Parathyroid adenoma (tissue), 2 donors: ENCODE data around the gene USP31.
"Not testable (repeated sequence)": the region's sequence is repeated elsewhere in the genome, so short reads cannot be mapped to it uniquely, and the experiment has no call there.

Experiments
- H2AFZ ChIP-seq: fragments of 300-600 bp; sonication (generic); one replicate; pipeline ENCODE4 v1.7.0; 2017; ENCODE audit warnings: antibody characterized with exemption, mild to moderate bottlenecking
- H3K27ac ChIP-seq: fragments of 300-600 bp; sonication (generic); one replicate; pipeline ENCODE4 v1.7.0; 2017
- H3K27me3 ChIP-seq: fragments of 300-600 bp; sonication (generic); one replicate; pipeline ENCODE4 v1.7.0; 2017; ENCODE audit warnings: low read length; ENCODE audit not compliant: control insufficient read depth, insufficient read depth
- H3K36me3 ChIP-seq: fragments of 300-600 bp; sonication (generic); one replicate; pipeline ENCODE4 v1.7.0; 2017; ENCODE audit warnings: low read length; ENCODE audit not compliant: control insufficient read depth, insufficient read depth
- H3K4me1 ChIP-seq: fragments of 300-600 bp; sonication (generic); one replicate; pipeline ENCODE4 v1.7.0; 2017; ENCODE audit warnings: control low read depth
- H3K4me2 ChIP-seq: fragments of 300-600 bp; sonication (generic); one replicate; pipeline ENCODE4 v1.7.0; 2017; ENCODE audit warnings: low read length
- H3K4me3 ChIP-seq: fragments of 300-600 bp; sonication (generic); one replicate; pipeline ENCODE4 v1.7.0; 2017; ENCODE audit warnings: low read depth, low read length
- H3K79me2 ChIP-seq: fragments of 300-600 bp; sonication (generic); one replicate; pipeline ENCODE4 v1.7.0; 2017; ENCODE audit warnings: control low read depth
- H3K9ac ChIP-seq: fragments of 300-600 bp; sonication (generic); one replicate; pipeline ENCODE4 v1.7.0; 2017; ENCODE audit warnings: mild to moderate bottlenecking
- H3K9me3 ChIP-seq: fragments of 300-600 bp; sonication (generic); one replicate; pipeline ENCODE4 v1.7.0; 2017; ENCODE audit warnings: low read length; ENCODE audit not compliant: control insufficient read depth
- CTCF ChIP-seq: fragments of 300-600 bp; sonication (generic); IDR thresholded peaks from one replicate; pipeline ENCODE4 v1.7.0; 2017; ENCODE audit warnings: antibody characterized with exemption, mild to moderate bottlenecking
- donor health status: primary hyperparathyroidism.

The USP31 gene

DNA sequence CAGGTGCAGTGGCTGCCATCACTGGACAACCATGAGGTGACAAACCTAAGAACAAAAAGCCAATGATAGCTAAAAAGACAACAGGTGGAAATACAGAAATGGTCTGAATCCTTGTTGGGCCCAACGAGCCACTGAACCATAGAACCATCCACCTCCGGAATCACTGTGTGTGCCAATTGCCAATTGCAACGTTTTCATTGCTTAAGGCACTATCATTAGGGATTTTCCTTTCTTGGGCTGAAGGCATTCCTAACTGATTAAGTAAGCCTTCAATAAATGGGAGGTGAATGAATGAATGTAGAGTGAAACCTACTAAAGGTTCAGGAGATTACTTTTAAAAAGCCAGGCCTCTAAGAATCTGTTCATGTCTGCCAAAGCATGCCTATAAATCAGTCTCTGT is 3.6 kb downstream of the USP31 start:
- no peak overlapping the region for H2AFZ ChIP-seq
- no peaks in the 10 kb centered on the region for H3K27me3 ChIP-seq
- H3K4me3 ChIP-seq: no peak overlapping the region
- H3K9ac ChIP-seq: no peak overlapping the region
- no peak for TF ChIP-seq CTCF
- H3K36me3 ChIP-seq: no peaks in the 10 kb centered on the region
- H3K4me2 ChIP-seq: no peak overlapping the region
- no peaks in the 10 kb centered on the region for H3K9me3 ChIP-seq
- no peak overlapping the region for H3K27ac ChIP-seq
- peaks cover 31% of the 10 kb centered on the region for H3K79me2 ChIP-seq
- peaks cover 11% of the 10 kb centered on the region for H3K4me1 ChIP-seq

DNA sequence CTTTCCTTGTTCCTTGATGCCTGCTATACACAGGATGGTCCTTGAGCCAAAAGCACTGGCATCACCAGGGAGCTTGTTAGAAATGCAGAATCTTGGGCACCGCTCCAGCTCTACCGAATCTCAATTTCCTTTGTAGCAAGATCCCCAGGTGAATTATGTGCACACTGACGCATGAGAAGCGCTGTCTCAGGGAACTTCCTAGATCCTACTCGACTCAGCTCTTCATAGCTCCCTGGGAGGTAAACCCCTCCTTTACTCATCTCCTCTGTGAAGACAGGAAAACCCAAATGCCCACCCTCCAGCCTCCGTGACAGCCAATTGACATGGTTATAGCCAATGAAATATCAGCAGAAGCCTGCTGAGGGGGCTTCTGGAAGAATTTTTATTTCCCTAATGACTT is 4.1 kb downstream of the USP31 start:
- no peak overlapping the region for H3K9ac ChIP-seq
- H3K9me3 ChIP-seq: no peaks in the 10 kb centered on the region
- H2AFZ ChIP-seq: no peak overlapping the region
- no peak overlapping the region for H3K4me3 ChIP-seq
- H3K4me1 ChIP-seq: peaks cover 11% of the 10 kb centered on the region
- H3K4me2 ChIP-seq: no peak overlapping the region
- H3K36me3 ChIP-seq: no peaks in the 10 kb centered on the region
- no peak for TF ChIP-seq CTCF
- no peak overlapping the region for H3K27ac ChIP-seq
- H3K79me2 ChIP-seq: peaks cover 31% of the 10 kb centered on the region
- no peaks in the 10 kb centered on the region for H3K27me3 ChIP-seq

DNA sequence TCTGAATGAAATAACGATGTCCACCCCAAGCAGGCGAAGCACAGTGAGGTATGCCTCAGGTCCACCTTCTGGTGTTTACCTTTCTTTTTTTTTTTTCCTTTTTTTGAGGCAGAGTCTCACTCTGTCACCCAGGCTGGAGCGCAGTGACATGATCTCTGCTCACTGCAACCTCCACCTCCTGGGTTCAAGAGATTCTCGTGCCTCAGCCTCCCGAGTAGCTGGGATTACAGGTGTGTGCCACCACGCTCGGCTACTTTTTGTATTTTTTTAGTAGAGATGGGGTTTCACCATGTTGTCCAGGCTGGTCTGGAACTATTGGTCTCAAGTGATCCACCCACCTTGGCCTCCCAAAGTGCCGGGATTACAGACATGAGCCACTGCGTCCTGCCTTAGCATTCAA is 4.9 kb downstream of the USP31 start:
- Histone ChIP-seq H3K4me1 (peaks cover 11% of the 10 kb centered on the region), H3K79me2 (peaks cover 31% of the 10 kb centered on the region)
- not testable (repeated sequence) for H3K36me3 ChIP-seq, H2AFZ ChIP-seq, H3K9ac ChIP-seq, H3K9me3 ChIP-seq, H3K27ac ChIP-seq, H3K27me3 ChIP-seq, H3K4me2 ChIP-seq, H3K4me3 ChIP-seq

- H3K79me2 ChIP-seq: peaks cover 30% of the 10 kb centered on the region
- H3K27ac ChIP-seq: no peak overlapping the region
- H2AFZ ChIP-seq: no peak overlapping the region
- no peak overlapping the region for H3K4me3 ChIP-seq
- TF ChIP-seq CTCF: no peak
- no peaks in the 10 kb centered on the region for H3K27me3 ChIP-seq
- peaks cover 11% of the 10 kb centered on the region for H3K4me1 ChIP-seq
- H3K9ac ChIP-seq: no peak overlapping the region
- H3K4me2 ChIP-seq: no peak overlapping the region
- no peaks in the 10 kb centered on the region for H3K9me3 ChIP-seq
- no peaks in the 10 kb centered on the region for H3K36me3 ChIP-seq
Observed at GRCh38 chr16:23143391-23143790, 5.9 kb downstream of the USP31 start.

DNA sequence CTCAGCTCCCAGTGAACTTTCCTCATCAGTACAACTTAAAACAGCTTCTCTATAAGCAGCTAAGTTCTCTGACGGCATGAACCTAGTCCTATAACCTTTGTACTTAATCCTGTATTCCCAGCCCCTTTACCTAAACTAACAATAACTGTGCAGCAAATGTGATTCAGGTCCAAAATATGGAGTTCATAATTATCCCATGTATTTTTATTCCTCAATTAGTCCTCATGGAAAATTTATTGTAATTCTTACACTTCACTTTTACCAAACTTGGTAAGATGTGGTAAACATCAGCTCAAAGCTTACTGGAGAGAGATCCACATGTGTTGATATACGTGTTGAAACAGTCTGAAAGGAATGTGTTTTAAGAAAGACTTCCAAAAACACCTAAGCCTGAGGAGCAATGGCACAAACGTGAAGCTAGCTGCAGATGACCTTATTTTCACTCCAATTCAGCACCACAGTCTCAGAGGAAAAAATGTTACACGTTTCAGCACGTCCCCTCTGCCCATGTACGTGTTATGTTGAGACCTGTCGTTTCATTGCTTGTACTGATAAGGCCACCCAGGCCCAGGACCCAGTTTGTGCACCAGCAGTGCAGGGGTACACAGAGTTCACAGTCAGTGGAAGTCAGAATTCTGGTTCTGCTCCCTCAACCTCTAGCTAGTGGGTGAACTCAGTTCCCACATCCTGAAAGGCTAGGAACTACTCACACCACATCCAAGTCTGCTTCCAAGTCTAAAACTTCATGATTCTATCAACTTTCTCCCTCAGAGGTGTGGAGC is 7.1 kb downstream of the USP31 start:
- Histone ChIP-seq H3K9me3 (no peaks in the 10 kb centered on the region), H3K9ac (no peak overlapping the region), H3K4me1 (peaks cover 7% of the 10 kb centered on the region), H3K79me2 (peaks cover 17% of the 10 kb centered on the region), H3K27ac (no peak overlapping the region), H3K4me2 (no peak overlapping the region), H3K36me3 (no peaks in the 10 kb centered on the region), H2AFZ (no peak overlapping the region), H3K27me3 (no peaks in the 10 kb centered on the region), H3K4me3 (no peak overlapping the region)
- no peak for TF ChIP-seq CTCF
